K562 (cell line): ENCODE measurements around the gene ANO9. TPM values are rescaled to one million over a fixed set of nuclear protein-coding genes. Genes with fewer than 3 reads are reported as not detected.

Experiments
- POLR2H ChIP-seq: IDR thresholded peaks from 2 replicates; pipeline ENCODE4 v1.6.1; 2016; ENCODE audit warnings: missing genetic modification characterization, low read depth, mild to moderate bottlenecking, control low read depth, missing compliant biosample characterization, moderate library complexity
- polyA plus RNA-seq, 8 experiments: library from polyadenylated mRNA; depleted of rRNA in 4 of 8; stranded (reverse) in 5 of 8; unstranded in 3 of 8; fragments of >200 nt; fragmentation: Nextera tagmentation in 2 of 8; fragmentation: Illumina TruSeq in 1 of 8; extraction: Ambion mirVana in 2 of 8; extraction: Trizol in 1 of 8; gene quantifications; 2 replicates each; pipeline versions ENCODE4 v1.2.1 to v1.2.3, GENCODE V29; 2011 to 2014; ENCODE audit warnings: inconsistent platforms in 1 of 8, missing spikeins in 1 of 8
- total RNA-seq, 7 experiments: library from RNA; depleted of rRNA in 6 of 7; stranded (reverse); fragments of >200 nt in 6 of 7; fragmentation: Illumina TruSeq in 2 of 7; extraction: Trizol in 2 of 7; gene quantifications; 2 replicates each; pipeline versions ENCODE4 v1.2.1 to v1.2.3, GENCODE V29; 2011 to 2021; ENCODE audit warnings: low replicate concordance in 1 of 7
- TF ChIP-seq, protein P1 (sequence below), 2 experiments: fragments of 450-650 bp; formaldehyde crosslinking in 1 of 2; IDR thresholded peaks; 2 replicates each; pipeline versions ENCODE4 v1.4.0 to v1.6.1; 2014 to 2020; ENCODE audit warnings: mild to moderate bottlenecking in 2 of 2, borderline replicate concordance in 1 of 2, low read depth in 1 of 2
- TF ChIP-seq, protein P2 (sequence below): fragments of 450-650 bp; IDR thresholded peaks from one replicate; pipeline ENCODE4 v1.6.1; 2018; ENCODE audit warnings: mild to moderate bottlenecking, moderate library complexity; ENCODE audit not compliant: partially characterized antibody
- TF ChIP-seq, protein P3 (sequence below): fragments of 450-650 bp; IDR thresholded peaks from 2 replicates; pipeline ENCODE4 v1.6.1; 2016; ENCODE audit warnings: mild to moderate bottlenecking, moderate library complexity

ANO9 gene
- total and polyA plus RNA-seq, 9 of the 15 experiments (the other 6 are each of a cell fraction or from before 2014, with no cell fraction given): 0.20 to 14.5 (median 4.5) TPM

DNA sequence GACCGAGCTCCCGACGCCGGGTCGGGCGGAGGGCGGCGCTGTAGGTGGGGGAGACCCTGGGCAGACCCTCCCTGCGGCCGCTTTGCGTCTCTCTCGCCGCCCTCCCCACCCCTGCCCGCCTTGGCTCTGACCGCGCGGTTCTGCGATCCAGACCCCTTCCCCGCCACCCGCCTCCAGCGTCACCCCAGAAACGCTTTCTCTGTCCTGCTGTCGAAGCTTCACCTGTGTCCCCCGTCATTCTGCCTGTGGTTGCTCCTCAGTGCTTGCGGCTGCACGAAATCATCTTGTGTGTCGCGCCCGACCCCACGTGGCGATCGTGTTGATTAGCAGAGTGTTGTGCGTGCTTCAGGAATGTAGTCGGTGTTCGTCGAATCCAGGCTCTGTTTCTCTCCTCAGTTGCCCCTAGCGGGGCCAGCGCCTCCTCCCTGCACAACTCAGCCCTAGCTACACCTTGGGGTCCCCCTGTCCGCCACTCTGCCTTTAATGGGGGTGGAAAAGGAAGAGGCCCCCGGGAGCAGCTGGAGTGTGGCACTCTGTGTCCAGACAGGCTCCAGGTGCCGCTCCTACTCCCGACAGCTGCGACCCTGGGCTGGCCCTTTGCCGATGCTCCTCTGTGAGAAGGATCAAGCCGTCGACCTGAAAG is 9.1 kb upstream of the ANO9 start (continued):
- TF ChIP-seq, protein P1, sequence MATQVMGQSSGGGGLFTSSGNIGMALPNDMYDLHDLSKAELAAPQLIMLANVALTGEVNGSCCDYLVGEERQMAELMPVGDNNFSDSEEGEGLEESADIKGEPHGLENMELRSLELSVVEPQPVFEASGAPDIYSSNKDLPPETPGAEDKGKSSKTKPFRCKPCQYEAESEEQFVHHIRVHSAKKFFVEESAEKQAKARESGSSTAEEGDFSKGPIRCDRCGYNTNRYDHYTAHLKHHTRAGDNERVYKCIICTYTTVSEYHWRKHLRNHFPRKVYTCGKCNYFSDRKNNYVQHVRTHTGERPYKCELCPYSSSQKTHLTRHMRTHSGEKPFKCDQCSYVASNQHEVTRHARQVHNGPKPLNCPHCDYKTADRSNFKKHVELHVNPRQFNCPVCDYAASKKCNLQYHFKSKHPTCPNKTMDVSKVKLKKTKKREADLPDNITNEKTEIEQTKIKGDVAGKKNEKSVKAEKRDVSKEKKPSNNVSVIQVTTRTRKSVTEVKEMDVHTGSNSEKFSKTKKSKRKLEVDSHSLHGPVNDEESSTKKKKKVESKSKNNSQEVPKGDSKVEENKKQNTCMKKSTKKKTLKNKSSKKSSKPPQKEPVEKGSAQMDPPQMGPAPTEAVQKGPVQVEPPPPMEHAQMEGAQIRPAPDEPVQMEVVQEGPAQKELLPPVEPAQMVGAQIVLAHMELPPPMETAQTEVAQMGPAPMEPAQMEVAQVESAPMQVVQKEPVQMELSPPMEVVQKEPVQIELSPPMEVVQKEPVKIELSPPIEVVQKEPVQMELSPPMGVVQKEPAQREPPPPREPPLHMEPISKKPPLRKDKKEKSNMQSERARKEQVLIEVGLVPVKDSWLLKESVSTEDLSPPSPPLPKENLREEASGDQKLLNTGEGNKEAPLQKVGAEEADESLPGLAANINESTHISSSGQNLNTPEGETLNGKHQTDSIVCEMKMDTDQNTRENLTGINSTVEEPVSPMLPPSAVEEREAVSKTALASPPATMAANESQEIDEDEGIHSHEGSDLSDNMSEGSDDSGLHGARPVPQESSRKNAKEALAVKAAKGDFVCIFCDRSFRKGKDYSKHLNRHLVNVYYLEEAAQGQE (IDR thresholded peaks at IDR 0.05; ENCODE audit: borderline replicate concordance): peak; percentile 42; the same call in 1 of the 2 replicates
- TF ChIP-seq, protein P1 (CRISPR knock-in tag; IDR thresholded peaks at IDR 0.05; ENCODE audit: low read depth): no peak
- TF ChIP-seq POLR2H (tag): no peak
- TF ChIP-seq, protein P2, sequence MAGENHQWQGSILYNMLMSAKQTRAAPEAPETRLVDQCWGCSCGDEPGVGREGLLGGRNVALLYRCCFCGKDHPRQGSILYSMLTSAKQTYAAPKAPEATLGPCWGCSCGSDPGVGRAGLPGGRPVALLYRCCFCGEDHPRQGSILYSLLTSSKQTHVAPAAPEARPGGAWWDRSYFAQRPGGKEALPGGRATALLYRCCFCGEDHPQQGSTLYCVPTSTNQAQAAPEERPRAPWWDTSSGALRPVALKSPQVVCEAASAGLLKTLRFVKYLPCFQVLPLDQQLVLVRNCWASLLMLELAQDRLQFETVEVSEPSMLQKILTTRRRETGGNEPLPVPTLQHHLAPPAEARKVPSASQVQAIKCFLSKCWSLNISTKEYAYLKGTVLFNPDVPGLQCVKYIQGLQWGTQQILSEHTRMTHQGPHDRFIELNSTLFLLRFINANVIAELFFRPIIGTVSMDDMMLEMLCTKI: no peak
- TF ChIP-seq, protein P3, sequence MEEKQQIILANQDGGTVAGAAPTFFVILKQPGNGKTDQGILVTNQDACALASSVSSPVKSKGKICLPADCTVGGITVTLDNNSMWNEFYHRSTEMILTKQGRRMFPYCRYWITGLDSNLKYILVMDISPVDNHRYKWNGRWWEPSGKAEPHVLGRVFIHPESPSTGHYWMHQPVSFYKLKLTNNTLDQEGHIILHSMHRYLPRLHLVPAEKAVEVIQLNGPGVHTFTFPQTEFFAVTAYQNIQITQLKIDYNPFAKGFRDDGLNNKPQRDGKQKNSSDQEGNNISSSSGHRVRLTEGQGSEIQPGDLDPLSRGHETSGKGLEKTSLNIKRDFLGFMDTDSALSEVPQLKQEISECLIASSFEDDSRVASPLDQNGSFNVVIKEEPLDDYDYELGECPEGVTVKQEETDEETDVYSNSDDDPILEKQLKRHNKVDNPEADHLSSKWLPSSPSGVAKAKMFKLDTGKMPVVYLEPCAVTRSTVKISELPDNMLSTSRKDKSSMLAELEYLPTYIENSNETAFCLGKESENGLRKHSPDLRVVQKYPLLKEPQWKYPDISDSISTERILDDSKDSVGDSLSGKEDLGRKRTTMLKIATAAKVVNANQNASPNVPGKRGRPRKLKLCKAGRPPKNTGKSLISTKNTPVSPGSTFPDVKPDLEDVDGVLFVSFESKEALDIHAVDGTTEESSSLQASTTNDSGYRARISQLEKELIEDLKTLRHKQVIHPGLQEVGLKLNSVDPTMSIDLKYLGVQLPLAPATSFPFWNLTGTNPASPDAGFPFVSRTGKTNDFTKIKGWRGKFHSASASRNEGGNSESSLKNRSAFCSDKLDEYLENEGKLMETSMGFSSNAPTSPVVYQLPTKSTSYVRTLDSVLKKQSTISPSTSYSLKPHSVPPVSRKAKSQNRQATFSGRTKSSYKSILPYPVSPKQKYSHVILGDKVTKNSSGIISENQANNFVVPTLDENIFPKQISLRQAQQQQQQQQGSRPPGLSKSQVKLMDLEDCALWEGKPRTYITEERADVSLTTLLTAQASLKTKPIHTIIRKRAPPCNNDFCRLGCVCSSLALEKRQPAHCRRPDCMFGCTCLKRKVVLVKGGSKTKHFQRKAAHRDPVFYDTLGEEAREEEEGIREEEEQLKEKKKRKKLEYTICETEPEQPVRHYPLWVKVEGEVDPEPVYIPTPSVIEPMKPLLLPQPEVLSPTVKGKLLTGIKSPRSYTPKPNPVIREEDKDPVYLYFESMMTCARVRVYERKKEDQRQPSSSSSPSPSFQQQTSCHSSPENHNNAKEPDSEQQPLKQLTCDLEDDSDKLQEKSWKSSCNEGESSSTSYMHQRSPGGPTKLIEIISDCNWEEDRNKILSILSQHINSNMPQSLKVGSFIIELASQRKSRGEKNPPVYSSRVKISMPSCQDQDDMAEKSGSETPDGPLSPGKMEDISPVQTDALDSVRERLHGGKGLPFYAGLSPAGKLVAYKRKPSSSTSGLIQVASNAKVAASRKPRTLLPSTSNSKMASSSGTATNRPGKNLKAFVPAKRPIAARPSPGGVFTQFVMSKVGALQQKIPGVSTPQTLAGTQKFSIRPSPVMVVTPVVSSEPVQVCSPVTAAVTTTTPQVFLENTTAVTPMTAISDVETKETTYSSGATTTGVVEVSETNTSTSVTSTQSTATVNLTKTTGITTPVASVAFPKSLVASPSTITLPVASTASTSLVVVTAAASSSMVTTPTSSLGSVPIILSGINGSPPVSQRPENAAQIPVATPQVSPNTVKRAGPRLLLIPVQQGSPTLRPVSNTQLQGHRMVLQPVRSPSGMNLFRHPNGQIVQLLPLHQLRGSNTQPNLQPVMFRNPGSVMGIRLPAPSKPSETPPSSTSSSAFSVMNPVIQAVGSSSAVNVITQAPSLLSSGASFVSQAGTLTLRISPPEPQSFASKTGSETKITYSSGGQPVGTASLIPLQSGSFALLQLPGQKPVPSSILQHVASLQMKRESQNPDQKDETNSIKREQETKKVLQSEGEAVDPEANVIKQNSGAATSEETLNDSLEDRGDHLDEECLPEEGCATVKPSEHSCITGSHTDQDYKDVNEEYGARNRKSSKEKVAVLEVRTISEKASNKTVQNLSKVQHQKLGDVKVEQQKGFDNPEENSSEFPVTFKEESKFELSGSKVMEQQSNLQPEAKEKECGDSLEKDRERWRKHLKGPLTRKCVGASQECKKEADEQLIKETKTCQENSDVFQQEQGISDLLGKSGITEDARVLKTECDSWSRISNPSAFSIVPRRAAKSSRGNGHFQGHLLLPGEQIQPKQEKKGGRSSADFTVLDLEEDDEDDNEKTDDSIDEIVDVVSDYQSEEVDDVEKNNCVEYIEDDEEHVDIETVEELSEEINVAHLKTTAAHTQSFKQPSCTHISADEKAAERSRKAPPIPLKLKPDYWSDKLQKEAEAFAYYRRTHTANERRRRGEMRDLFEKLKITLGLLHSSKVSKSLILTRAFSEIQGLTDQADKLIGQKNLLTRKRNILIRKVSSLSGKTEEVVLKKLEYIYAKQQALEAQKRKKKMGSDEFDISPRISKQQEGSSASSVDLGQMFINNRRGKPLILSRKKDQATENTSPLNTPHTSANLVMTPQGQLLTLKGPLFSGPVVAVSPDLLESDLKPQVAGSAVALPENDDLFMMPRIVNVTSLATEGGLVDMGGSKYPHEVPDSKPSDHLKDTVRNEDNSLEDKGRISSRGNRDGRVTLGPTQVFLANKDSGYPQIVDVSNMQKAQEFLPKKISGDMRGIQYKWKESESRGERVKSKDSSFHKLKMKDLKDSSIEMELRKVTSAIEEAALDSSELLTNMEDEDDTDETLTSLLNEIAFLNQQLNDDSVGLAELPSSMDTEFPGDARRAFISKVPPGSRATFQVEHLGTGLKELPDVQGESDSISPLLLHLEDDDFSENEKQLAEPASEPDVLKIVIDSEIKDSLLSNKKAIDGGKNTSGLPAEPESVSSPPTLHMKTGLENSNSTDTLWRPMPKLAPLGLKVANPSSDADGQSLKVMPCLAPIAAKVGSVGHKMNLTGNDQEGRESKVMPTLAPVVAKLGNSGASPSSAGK: peak; percentile 98
